Caco-2 (cell line): ENCODE data around the gene FHIT. TPM values are rescaled to one million over a fixed set of nuclear protein-coding genes. Genes with fewer than 3 reads are reported as not detected.

Experiments
- BruUV-seq: library from RNA; stranded (reverse); fragments of 400-500 nt; replicated peaks from 2 replicates; lab custom pipeline; 2021; lab: Mats Ljungman, UMichigan
- CTCF ChIA-PET: fragments of 300-600 bp; sonication (Branson Sonifier 250); formaldehyde crosslinking; loops from one replicate; lab custom pipeline; 2022; ENCODE audit warnings: antibody characterized with exemption; lab: Charles Lee
- POLR2A ChIA-PET: fragments of 300-600 bp; sonication (Branson Sonifier 250); formaldehyde crosslinking; loops from one replicate; lab custom pipeline; 2022; ENCODE audit warnings: antibody characterized with exemption; lab: Charles Lee
- DNase-seq, 2 experiments: peaks; one replicate each; pipeline versions ENCODE4 v3.0.0 to v3.0.0-alpha.2; 2020 to 2022
- H3K27me3 ChIP-seq: replicated peaks from 2 replicates; pipeline ENCODE4 v1.6.0; 2011; ENCODE audit warnings: low read length; ENCODE audit not compliant: control insufficient read depth, insufficient read depth
- H3K36me3 ChIP-seq: 2 replicates; pipeline ENCODE4 v1.5.1; 2011; ENCODE audit warnings: low read length; ENCODE audit not compliant: control insufficient read depth, insufficient read depth
- H3K4me1 ChIP-seq: fragments of 250-450 bp; sonication (Bioruptor Pico); 2 replicates; pipeline ENCODE4 v1.5.1; 2020; ENCODE audit warnings: mild to moderate bottlenecking
- H3K4me3 ChIP-seq: 2 replicates; pipeline ENCODE4 v1.5.1; 2011; ENCODE audit warnings: low read depth, mild to moderate bottlenecking, control low read depth, low read length
- H3K9me3 ChIP-seq: fragments of 250-450 bp; sonication (Bioruptor Pico); 2 replicates; pipeline ENCODE4 v1.5.1; 2020; ENCODE audit warnings: mild to moderate bottlenecking, moderate library complexity
- H3K27ac Mint-ChIP-seq: one replicate; pipeline ENCODE4 v1.8.0; 2022; ENCODE audit warnings: mixed read lengths; ENCODE audit not compliant: unreplicated experiment
- H3K27me3 Mint-ChIP-seq: one replicate; pipeline ENCODE4 v1.8.0; 2022; ENCODE audit warnings: mixed read lengths; ENCODE audit not compliant: insufficient read depth, unreplicated experiment
- H3K36me3 Mint-ChIP-seq: one replicate; pipeline ENCODE4 v1.8.0; 2022; ENCODE audit warnings: mild to moderate bottlenecking, mixed read lengths; ENCODE audit not compliant: insufficient read depth, unreplicated experiment
- H3K4me1 Mint-ChIP-seq: one replicate; pipeline ENCODE4 v1.8.0; 2022; ENCODE audit warnings: low read depth, mixed read lengths; ENCODE audit not compliant: unreplicated experiment
- H3K4me3 Mint-ChIP-seq: one replicate; pipeline ENCODE4 v1.8.0; 2022; ENCODE audit warnings: mild to moderate bottlenecking, moderate library complexity, mixed read lengths; ENCODE audit not compliant: unreplicated experiment
- H3K9me3 Mint-ChIP-seq: one replicate; pipeline ENCODE4 v1.8.0; 2022; ENCODE audit warnings: mixed read lengths; ENCODE audit not compliant: unreplicated experiment
- intact Hi-C: fragments of 100-400 bp; cut with micrococcal nuclease; formaldehyde crosslinking; loops from one replicate; pipeline ENCODE4 v1.10.0; 2022; ENCODE audit not compliant: unreplicated experiment
- total RNA-seq: library from RNA; stranded (reverse); gene quantifications from 2 replicates; pipeline ENCODE4 v1.2.3, GENCODE V29; 2022
- TF ChIP-seq, protein P1 (sequence below), 2 experiments: fragments of 200-600 bp in 1 of 2; IDR thresholded peaks; 1 replicate in 1 of 2; 2 replicates in 1 of 2; pipeline versions ENCODE4 v1.5.1 to v1.8.0; 2011 to 2022; ENCODE audit warnings: antibody characterized with exemption in 1 of 2, control low read depth in 1 of 2, inconsistent platforms in 1 of 2, low read depth in 1 of 2, low read length in 1 of 2, mild to moderate bottlenecking in 1 of 2, moderate library complexity in 1 of 2; ENCODE audit not compliant: insufficient read depth in 1 of 2, severe bottlenecking in 1 of 2, unreplicated experiment in 1 of 2

Gene FHIT
- total RNA-seq, 1 experiment from 2014 or later = 8.3 TPM

DNA sequence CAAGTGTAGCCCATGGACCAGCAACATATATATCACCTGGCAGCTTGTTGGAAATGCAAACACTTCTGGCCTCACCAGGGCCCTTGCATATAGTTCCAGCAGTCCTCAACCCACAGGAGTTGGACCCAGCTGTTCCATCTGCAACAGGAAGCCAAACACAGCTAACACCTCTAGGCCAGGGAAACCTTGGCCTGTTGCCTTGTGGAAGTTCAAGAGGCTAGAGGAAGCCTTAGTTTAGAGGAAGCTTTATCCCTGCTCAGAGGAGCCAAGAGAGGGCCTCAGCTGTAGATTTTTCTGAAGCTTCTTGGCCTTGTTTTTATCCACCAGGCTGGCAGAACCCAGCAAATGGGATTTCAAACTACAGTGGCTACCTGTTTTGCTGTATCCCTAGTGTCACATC lies 11.4 kb downstream of the FHIT start:
- no TSS peak for BruUV-seq
- no peaks in the 10 kb centered on the region for H3K36me3 ChIP-seq
- no peaks in the 10 kb centered on the region for H3K36me3 Mint-ChIP-seq
- H3K27me3 ChIP-seq = no peaks in the 10 kb centered on the region
- H3K9me3 ChIP-seq = no peaks in the 10 kb centered on the region
- no peak overlapping the region for H3K4me3 Mint-ChIP-seq
- TF ChIP-seq, protein P1, sequence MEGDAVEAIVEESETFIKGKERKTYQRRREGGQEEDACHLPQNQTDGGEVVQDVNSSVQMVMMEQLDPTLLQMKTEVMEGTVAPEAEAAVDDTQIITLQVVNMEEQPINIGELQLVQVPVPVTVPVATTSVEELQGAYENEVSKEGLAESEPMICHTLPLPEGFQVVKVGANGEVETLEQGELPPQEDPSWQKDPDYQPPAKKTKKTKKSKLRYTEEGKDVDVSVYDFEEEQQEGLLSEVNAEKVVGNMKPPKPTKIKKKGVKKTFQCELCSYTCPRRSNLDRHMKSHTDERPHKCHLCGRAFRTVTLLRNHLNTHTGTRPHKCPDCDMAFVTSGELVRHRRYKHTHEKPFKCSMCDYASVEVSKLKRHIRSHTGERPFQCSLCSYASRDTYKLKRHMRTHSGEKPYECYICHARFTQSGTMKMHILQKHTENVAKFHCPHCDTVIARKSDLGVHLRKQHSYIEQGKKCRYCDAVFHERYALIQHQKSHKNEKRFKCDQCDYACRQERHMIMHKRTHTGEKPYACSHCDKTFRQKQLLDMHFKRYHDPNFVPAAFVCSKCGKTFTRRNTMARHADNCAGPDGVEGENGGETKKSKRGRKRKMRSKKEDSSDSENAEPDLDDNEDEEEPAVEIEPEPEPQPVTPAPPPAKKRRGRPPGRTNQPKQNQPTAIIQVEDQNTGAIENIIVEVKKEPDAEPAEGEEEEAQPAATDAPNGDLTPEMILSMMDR (IDR thresholded peaks at IDR 0.05; ENCODE audit: insufficient read depth in 1 of 2, low read depth in 1 of 2, low read length in 1 of 2, severe bottlenecking in 1 of 2, unreplicated experiment in 1 of 2) = no peak
- CTCF ChIA-PET = no interaction called here
- peaks cover 6% of the 10 kb centered on the region for H3K4me1 Mint-ChIP-seq
- H3K4me3 ChIP-seq = no peak overlapping the region
- no peak for DNase-seq
- H3K27ac Mint-ChIP-seq = no peak overlapping the region
- no peaks in the 10 kb centered on the region for H3K9me3 Mint-ChIP-seq
- POLR2A ChIA-PET = no interaction called here
- intact Hi-C loops = no loop called here
- peaks cover 7% of the 10 kb centered on the region for H3K4me1 ChIP-seq
- H3K27me3 Mint-ChIP-seq = no peaks in the 10 kb centered on the region

GRCh38 chr3:61237858-61238257 lies 13.4 kb downstream of the FHIT start:
- ChIA-PET CTCF (no interaction called here), POLR2A (no interaction called here)
- H3K27me3 ChIP-seq = no peaks in the 10 kb centered on the region
- no peaks in the 10 kb centered on the region for H3K36me3 Mint-ChIP-seq
- intact Hi-C loops = no loop called here
- no peaks in the 10 kb centered on the region for H3K9me3 Mint-ChIP-seq
- no peak for DNase-seq
- no peaks in the 10 kb centered on the region for H3K27me3 Mint-ChIP-seq
- no TSS peak for BruUV-seq
- no peak overlapping the region for H3K27ac Mint-ChIP-seq
- H3K4me3 Mint-ChIP-seq = no peak overlapping the region
- no peaks in the 10 kb centered on the region for H3K4me1 Mint-ChIP-seq
- TF ChIP-seq, protein P1 (IDR thresholded peaks at IDR 0.05; ENCODE audit: insufficient read depth in 1 of 2, low read depth in 1 of 2, low read length in 1 of 2, severe bottlenecking in 1 of 2, unreplicated experiment in 1 of 2) = no peak
- no peaks in the 10 kb centered on the region for H3K4me1 ChIP-seq
- H3K4me3 ChIP-seq = no peak overlapping the region
- no peaks in the 10 kb centered on the region for H3K9me3 ChIP-seq
- no peaks in the 10 kb centered on the region for H3K36me3 ChIP-seq

GRCh38 chr3:61236556-61236955 lies 14.7 kb downstream of the FHIT start:
- no peak for DNase-seq
- TF ChIP-seq, protein P1 (IDR thresholded peaks at IDR 0.05; ENCODE audit: insufficient read depth in 1 of 2, low read depth in 1 of 2, low read length in 1 of 2, severe bottlenecking in 1 of 2, unreplicated experiment in 1 of 2) = no peak
- BruUV-seq = no TSS peak
- Histone ChIP-seq H3K9me3 (no peaks in the 10 kb centered on the region), H3K27me3 (no peaks in the 10 kb centered on the region), H3K36me3 (no peaks in the 10 kb centered on the region), H3K4me1 (no peaks in the 10 kb centered on the region), H3K4me3 (no peak overlapping the region)
- Mint-ChIP-seq H3K36me3 (no peaks in the 10 kb centered on the region), H3K4me1 (no peaks in the 10 kb centered on the region), H3K9me3 (no peaks in the 10 kb centered on the region), H3K4me3 (no peak overlapping the region), H3K27me3 (no peaks in the 10 kb centered on the region), H3K27ac (no peak overlapping the region)
- ChIA-PET CTCF (no interaction called here), POLR2A (no interaction called here)
- intact Hi-C loops = no loop called here
